Measurements from ENCODE around the gene POFUT2.

The POFUT2 gene

GRCh38 chr21:45281411-45282282, 6.0 kb downstream of the POFUT2 start:
- no peak for DNase-seq

DNA sequence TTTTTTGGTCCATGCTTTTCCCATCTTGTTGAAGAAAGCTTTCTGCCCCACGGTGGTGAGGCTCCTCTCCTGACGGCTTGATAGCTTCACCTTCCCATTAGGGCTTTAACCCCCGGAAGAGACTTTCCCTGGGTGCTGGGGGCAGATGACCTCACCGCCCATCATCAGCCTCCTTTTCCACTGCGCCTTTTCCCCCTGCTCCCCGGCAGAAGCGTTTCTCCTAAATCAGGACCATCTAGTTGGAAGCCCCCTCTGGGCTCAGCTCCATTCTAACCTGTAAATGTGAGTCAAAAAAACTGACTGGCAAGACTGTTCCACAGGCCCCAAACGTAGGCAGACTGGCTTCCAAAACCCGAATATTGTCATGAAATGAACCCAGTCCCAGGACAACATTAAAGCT, 6.7 kb downstream of the POFUT2 start:
- DNase-seq, result no peak

DNA sequence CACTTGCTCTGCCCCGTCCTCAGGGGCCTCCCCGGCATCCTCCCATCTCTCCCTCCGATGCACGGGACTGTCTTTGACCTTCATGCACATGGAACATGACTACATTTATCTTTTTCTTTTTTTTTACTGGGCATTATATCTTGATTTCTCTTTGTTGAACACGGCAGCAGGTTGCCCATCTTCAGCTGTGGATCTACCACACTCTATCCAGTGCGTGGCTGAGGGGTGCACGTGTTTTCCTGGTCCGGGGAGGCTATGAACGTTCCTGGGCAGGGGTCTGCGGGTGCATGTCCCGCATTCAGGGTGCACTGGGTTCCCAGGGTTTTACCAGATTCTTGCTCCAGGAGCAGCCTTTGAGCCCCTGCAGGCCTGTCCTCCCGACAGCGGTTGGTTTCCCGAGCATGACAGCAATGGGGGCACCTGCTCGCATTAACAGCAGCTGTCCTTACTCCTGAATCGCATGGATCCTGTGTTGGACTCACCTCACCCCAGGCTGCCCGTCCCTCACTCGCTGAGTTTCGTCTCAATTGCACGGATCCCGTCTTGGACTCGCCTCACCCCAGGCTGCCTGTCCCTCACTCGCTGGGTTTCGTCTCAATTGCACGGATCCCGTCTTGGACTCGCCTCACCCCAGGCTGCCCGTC, 7.4 kb downstream of the POFUT2 start:
- DNase-seq, result no peak

DNA sequence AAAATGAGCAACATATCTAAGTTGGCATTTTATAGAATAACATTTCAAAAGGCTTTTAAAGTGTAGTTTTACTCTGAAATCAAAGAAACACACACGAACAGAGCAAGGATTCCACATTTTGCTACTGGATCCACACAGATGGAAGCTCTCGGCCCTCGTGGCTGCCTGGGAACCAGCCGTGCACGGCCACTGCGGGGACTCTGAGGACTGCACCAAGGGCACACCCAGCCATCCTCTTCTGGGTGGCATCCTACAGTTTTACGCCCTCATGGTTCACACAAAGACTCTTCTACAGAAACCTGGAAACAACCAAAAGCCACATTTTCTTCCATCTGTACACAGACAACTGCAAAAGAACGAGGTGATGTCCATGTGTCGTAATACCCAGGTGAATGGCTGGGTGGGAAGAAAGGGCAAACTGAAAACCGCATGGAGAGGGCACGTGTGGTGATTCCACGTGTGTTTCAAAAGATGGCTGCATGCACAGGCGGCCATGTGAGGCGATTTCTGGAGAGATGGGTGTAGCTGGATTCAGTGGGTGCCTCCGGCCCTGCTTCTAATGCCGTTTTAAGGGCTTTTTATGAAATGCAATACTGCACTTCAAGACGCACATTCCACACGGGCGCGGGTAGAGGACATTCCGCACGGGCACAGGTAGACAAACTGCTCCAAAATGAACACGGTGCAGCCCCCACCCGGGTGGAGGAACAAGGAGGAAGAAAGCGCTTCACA, 8.1 kb downstream of the POFUT2 start:
- DNase-seq, result no peak

DNA sequence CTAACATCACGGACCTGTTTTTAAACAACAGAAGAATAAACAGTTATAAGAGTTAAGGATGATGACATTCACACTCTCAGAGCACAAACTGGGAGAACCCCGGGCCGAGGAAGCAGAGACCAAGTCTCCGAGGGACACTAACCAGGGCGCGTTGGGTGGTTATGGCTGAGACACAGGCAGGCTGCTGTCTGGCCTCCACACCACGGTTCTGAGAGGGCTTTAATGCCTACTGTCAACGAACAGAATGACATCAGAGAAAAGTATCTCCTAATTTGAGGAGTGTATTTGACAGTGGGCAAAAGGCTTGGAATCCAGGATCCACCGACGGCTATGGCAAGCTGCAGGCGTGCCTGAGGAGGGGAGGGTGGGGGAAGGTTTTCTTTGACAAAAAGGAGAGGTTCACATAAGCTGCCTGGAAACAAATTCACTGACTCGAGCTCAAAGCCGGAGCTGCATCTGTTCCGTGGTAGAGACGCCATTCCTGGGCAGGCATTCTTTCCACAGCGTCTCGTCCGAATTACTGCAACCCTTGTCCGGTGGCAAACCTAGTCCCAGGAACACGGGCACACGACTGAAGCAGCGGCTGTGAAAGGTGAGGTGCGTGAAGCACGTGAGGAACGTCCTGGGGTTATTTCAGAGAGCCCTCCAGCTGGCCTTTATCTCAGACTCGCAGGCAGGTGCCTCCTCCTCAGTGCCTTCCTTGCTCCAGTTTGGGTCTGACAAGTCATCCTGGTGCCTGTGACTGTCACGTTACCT, 9.4 kb downstream of the POFUT2 start:
- no peak for DNase-seq

- no peak for DNase-seq
These were observed 10.3 kb downstream of the POFUT2 start for GRCh38 chr21:45277101-45278045.

GRCh38 chr21:45276596-45276995, 11.1 kb downstream of the POFUT2 start:
- DNase-seq, result no peak

DNA sequence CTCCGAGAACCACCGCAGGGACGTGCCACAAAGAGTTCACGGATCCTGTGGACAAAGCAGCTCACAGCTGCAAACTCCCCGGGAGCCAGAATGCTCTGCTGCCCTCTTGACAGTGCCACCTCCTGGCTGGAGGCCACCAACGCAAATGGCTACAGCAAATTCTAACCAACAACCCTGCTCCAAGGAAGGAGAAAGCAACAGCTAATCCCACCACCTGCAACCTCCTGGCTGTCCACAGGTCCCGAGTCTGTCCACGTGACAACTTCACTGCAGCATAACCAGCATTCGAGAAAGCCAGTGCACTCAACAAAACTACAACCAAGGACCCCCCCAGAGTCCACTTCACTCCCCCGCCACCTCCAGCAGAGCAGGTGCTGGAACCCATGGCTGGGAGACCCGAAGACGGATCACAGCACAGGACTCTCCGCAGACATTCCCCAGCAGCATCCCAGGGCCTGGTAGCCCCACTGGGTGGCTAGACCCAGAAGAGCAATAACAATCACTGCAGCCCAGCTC, 17.3 kb downstream of the POFUT2 start:
- no peak for DNase-seq

- DNase-seq, result no peak
These were observed 17.8 kb downstream of the POFUT2 start for GRCh38 chr21:45269861-45270260.

GRCh38 chr21:45267390-45267760, 20.3 kb downstream of the POFUT2 start:
- peak; percentile 4 for DNase-seq

- DNase-seq, result peak; percentile 3
These were observed 20.9 kb downstream of the POFUT2 start for GRCh38 chr21:45266518-45267389.

- DNase-seq, result no peak
These were observed 21.8 kb downstream of the POFUT2 start for GRCh38 chr21:45265721-45266517.

DNA sequence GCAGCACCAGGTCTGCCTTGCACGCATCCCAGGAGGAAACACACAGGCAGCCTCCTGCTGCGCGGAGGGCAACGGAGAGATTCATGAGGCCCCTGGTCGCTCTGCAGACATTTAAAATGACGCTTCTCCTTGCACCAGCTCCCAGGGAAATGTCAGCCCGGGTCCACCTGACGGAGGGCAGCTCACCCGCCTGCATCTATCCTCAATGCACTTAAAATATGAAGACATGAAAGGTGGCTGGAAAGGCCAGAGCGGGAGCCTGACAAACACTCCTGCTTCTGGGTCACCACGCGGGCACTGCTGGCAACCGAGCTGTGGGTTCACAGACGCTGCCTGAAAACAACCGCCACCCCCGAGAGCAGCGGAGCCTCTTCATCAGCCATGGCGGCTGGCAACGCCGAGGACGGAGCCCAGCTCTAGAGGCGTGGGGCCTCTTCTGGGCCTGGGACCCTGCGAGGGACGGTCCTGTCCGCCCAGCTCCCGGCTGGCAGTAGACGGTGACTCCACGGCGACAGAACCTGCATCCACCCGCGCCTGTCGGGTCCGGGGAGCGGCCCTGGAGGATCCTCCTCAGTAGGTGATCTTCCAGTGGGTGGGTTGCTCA, 22.7 kb downstream of the POFUT2 start:
- DNase-seq, result no peak

DNA sequence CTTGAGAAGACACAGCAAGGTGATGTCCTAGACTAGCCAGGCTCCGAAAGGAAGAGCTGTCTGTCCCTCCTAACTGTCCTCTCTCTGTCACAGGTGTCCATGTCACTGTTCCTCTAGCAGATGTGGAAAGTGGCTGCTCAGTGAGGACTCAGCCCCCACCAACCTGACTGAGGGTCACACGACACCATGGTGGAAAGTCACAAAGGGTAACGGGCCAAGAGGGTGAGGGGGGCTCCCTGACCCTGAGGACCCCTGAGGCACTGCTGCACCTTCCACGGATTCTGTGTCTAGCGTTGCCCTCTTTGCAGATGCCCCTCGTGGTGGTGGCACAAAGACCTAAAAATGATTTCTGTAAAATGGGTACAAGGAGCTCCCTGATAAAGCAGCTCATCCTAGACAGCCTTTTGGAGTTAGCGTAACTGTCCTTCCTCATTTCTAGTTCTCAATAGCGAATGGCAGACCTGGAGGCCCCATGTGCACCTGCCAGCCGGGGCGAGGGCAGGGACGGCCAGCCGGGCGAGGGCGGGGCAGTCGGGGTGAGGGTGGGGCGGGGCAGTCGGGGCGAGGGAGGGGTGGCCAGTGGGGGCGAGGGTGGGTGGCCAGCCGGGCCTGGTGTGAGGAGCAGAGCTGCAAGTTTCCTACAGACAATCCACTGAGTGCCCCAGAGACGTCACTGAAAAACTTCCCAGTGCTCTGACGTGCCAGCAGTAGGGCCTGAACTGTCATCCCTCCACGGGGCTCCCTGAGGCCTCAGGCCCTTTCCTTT, 23.4 kb downstream of the POFUT2 start:
- DNase-seq, result no peak

- peak; percentile 3 for DNase-seq
These were observed 24.2 kb downstream of the POFUT2 start for GRCh38 chr21:45263534-45263933.

- DNase-seq, result peak; percentile 10
These were observed 25.1 kb downstream of the POFUT2 start for GRCh38 chr21:45262616-45263015.

DNA sequence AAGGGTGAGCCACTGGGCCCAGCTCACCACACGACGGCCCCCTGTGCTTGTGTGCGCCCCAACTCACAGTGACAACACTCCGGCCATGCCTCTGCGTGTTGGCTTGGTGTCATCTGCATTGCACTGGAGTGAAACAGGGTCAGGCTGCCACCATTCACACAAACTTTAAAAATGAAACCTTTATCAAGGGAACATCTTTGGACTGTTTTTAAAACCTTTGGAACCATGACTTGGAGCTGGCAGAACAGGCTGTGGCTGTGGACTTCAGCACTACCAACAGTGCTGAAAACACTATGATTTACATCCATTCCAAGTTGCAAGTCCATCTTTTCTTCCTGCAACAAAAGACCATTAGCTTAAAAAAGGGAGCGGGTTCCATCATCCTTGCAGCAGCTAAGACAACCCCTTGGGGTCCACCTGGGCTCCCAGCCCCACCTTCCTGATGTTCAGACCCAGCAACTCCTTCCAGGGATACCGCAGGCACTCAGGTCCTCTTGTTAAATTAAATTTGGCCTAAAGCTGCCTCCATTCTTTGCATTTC, 25.6 kb downstream of the POFUT2 start:
- peak; percentile 4 for DNase-seq

DNA sequence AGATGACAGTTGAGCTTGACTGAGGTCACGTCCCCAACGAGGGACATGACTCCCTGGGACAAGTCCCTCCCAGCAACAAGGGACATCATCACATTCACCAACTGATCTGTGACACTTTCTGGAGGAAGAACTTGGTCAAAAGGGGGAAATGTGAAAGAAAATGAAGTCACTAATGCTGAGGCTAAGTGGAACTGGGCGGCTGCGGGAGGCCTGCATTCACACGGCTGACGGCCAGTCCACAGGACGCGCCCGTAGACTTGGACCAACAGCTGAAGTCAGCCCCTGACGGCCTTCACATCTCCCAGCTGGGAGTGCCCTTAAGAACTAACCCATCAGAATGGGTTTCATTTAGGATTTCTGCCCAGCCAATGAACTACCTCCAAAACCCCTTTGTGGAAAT, 26.6 kb downstream of the POFUT2 start:
- DNase-seq, result no peak
